NB4 (cell line): ENCODE results near the gene CHST11.

ENCODE experiments used
- MYC ChIP-seq: IDR thresholded peaks from 2 replicates; pipeline ENCODE4 v1.6.1; 2011; ENCODE audit warnings: low read depth, low read length
- POLR2A ChIP-seq: IDR thresholded peaks from 2 replicates; pipeline ENCODE4 v1.6.1; 2011; ENCODE audit warnings: mild to moderate bottlenecking; ENCODE audit not compliant: insufficient read length; ENCODE audit errors: extremely low read depth
- TF ChIP-seq, protein P1 (sequence below): IDR thresholded peaks from one replicate; pipeline ENCODE4 v1.5.1; 2012; ENCODE audit warnings: low read depth, low read length

DNA sequence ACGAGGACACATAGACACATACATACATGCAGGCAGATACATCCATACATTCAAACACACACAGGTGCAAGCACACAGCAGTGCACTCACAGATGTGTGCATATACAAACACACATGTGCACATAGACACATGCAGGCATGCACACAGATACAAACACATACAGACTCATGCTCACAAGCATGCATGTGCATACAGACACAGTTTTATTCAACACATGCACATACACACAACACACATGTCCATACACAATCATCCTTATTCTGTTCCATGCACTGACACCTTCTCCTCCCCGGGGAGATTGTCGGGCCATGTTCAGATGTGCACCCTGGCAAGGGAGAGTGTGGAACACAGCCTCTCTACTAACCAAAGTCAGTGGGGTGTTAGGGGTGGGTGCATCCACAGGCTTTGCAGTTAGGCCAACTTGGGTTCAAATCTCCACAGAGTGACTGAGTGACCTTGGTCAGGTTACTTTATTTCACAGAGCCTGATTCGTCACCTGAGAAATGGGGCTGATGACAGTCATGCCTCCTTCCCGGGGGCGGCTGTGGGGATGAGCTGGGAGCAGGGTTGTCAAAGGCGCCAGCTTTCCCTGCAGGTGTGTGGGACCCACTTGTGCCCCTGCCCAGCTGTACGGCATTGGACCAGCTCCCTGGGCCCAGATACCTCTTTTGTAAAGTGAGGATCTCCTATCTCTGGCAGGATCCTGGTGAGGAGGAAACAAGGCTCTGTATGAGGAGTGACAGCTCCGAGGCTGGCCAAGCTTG, 251.2 kb downstream of the CHST11 start:
- TF ChIP-seq, protein P1, sequence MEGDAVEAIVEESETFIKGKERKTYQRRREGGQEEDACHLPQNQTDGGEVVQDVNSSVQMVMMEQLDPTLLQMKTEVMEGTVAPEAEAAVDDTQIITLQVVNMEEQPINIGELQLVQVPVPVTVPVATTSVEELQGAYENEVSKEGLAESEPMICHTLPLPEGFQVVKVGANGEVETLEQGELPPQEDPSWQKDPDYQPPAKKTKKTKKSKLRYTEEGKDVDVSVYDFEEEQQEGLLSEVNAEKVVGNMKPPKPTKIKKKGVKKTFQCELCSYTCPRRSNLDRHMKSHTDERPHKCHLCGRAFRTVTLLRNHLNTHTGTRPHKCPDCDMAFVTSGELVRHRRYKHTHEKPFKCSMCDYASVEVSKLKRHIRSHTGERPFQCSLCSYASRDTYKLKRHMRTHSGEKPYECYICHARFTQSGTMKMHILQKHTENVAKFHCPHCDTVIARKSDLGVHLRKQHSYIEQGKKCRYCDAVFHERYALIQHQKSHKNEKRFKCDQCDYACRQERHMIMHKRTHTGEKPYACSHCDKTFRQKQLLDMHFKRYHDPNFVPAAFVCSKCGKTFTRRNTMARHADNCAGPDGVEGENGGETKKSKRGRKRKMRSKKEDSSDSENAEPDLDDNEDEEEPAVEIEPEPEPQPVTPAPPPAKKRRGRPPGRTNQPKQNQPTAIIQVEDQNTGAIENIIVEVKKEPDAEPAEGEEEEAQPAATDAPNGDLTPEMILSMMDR: no peak
- TF ChIP-seq POLR2A: no peak
- no peak for TF ChIP-seq MYC
